Fibroblast of pulmonary artery (primary cell): ENCODE results near the gene LEKR1.
A peak's percentile ranks its signal among the peaks of the same experiment; 100 is the strongest.
"Not testable (repeated sequence)": the region's sequence is repeated elsewhere in the genome, so short reads cannot be mapped to it uniquely, and the experiment has no call there.

ENCODE experiments used
- DNase-seq: peaks from one replicate; pipeline ENCODE4 v3.0.0-alpha.2; 2010; ENCODE audit warnings: low read depth
- H3K4me3 ChIP-seq: replicated peaks from 2 replicates; pipeline ENCODE4 v1.5.1; 2011; ENCODE audit warnings: low read depth, mild to moderate bottlenecking, control low read depth, low read length, moderate library complexity
- CTCF ChIP-seq: IDR thresholded peaks from 2 replicates; pipeline ENCODE4 v1.5.1; 2011; ENCODE audit warnings: mild to moderate bottlenecking, control low read depth, low read length, inconsistent platforms; ENCODE audit errors: missing control alignments

Gene LEKR1

GRCh38 chr3:156906275-156906674, 80.1 kb downstream of the LEKR1 start:
- H3K4me3 ChIP-seq = no peak overlapping the region
- no peak for TF ChIP-seq CTCF
- no peak for DNase-seq

DNA sequence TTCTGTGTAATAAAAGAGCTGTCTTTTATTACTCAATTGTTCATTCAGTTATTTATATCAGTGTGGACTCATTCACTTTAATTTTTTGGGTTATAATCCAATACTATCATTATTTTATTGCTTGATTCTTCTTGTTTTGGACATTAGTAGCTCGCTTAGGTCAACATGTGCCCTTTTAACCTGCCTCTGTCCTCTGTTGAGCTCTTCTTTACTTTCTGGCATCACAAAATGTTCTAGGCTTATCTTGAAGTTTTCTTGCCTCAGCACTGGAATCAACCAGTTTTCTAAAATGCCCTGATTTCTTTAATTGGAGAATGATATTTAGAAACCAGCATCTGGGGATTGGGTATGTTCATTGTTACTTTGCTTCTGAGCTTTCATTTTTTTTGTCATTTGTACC, 82.2 kb downstream of the LEKR1 start:
- no peak for DNase-seq

GRCh38 chr3:156910022-156910421, 83.9 kb downstream of the LEKR1 start:
- TF ChIP-seq CTCF = no peak
- no peak for DNase-seq
- H3K4me3 ChIP-seq = no peak overlapping the region

More for the DNA sequence above, 82.2 kb downstream of the LEKR1 start:
- no peak for TF ChIP-seq CTCF
- H3K4me3 ChIP-seq = no peak overlapping the region

GRCh38 chr3:156910831-156911230, 84.7 kb downstream of the LEKR1 start:
- H3K4me3 ChIP-seq = not testable (repeated sequence)
- peak; percentile 2 for DNase-seq

DNA sequence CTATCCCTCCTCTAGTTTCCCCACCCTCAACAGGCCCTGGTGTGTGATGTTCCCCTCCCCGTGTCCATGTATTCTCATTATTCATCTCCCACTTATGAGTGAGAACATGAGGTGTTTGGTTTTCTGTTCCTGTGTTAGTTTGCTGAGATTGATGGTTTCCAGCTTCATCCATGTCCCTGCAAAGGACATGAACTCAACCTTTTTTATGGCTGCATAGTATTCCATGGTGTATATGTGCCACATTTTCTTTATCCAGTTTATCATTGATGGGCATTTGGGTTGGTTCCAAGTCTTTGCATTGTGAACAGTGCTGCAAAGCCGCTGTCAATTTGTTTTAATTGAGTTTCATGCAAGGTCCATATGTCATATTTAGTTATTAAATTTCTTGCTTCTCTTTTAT, 88.1 kb downstream of the LEKR1 start:
- DNase-seq, H3K4me3 ChIP-seq: not testable (repeated sequence)

DNA sequence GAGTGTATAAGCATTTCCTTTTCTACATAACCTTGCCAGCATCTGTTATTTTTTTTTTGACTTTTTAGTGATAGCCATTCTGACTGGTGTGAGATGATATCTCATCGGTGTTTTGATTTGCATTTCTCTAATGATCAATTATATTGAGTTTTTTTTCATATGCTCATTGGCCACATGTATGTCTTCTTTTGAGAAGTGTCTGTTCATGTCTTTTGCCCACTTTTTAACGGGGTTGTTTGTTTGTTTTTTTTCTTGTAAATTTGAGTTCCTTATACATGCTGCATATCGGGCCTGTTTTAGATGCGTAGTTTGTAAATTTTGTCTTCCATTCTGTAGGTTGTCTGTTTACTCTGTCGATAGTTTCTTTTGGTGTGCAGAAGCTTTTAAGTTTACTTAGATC, 89.2 kb downstream of the LEKR1 start:
- no peak for DNase-seq
- H3K4me3 ChIP-seq = no peak overlapping the region
- no peak for TF ChIP-seq CTCF

- TF ChIP-seq CTCF = no peak
- no peak overlapping the region for H3K4me3 ChIP-seq
- no peak for DNase-seq
Measured at GRCh38 chr3:156918746-156919145, 92.6 kb downstream of the LEKR1 start.

GRCh38 chr3:156919818-156920217, 93.7 kb downstream of the LEKR1 start:
- no peak for DNase-seq
- TF ChIP-seq CTCF = no peak
- no peak overlapping the region for H3K4me3 ChIP-seq
